Stimulated activated effector memory CD8-positive, alpha-beta T cell treated with anti-CD3 and anti-CD28 coated beads, Interleukin-12 subunit alpha, Interleukin-12 subunit beta, amount 100 ng/mL, for 72 hours (primary cell): ENCODE results near the gene DDR2.
"Not testable (repeated sequence)": the region's sequence is repeated elsewhere in the genome, so short reads cannot be mapped to it uniquely, and the experiment has no call there.

Source experiments
- ATAC-seq: fragments of 150-1000 bp; cut with Tn5 transposase; 2 replicates; pipeline ENCODE4 v1.10.0; 2021
- DNase-seq, 2 donors: peaks; one replicate each; pipeline ENCODE4 v3.0.0; 2021 to 2022; ENCODE audit warnings: low spot score in 2 of 2
- H3K27ac Mint-ChIP-seq: one replicate; pipeline ENCODE4 v1.8.0; 2022; ENCODE audit warnings: mild to moderate bottlenecking, mixed read lengths
- H3K36me3 Mint-ChIP-seq: one replicate; pipeline ENCODE4 v1.8.0; 2022; ENCODE audit warnings: mild to moderate bottlenecking, mixed read lengths
- H3K4me1 Mint-ChIP-seq: one replicate; pipeline ENCODE4 v1.8.0; 2022; ENCODE audit warnings: mixed read lengths
- H3K4me3 Mint-ChIP-seq: one replicate; pipeline ENCODE4 v1.8.0; 2022; ENCODE audit warnings: mild to moderate bottlenecking, mixed read lengths
- H3K9me3 Mint-ChIP-seq: one replicate; pipeline ENCODE4 v1.8.0; 2022; ENCODE audit warnings: mixed read lengths

DDR2 gene

DNA sequence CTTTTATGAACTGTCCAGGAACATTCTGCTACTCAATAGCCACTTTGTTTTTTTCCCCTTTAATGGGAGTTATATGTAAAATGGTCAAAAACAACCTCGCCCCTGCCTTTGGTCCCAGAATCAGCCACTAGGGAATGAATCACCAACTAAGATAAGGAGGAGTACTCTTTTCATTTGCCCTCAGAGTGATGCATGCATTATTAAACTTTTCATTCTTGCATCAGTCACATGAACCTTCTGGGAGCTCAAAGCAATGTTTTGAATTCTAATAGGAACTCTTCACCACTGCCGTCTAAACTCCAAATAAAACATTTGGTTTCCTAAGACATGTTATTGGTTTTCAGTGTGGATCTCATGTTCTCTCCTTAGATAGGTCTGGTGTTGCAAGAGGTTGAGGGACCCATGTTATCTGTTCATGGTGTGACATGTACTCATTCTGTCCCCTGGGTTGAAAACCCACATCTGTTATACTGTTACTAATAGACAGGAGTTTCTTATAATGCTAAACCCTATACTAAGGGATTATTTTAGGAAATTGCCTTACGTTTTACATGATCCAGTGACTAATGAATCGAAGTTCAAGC lies 140.4 kb downstream of the DDR2 start:
- ATAC-seq: no peak
- H3K4me3 Mint-ChIP-seq: no peak overlapping the region
- DNase-seq: no peak
- H3K36me3 Mint-ChIP-seq: no peaks in the 10 kb centered on the region
- H3K9me3 Mint-ChIP-seq: no peaks in the 10 kb centered on the region
- H3K27ac Mint-ChIP-seq: no peak overlapping the region
- no peaks in the 10 kb centered on the region for H3K4me1 Mint-ChIP-seq

DNA sequence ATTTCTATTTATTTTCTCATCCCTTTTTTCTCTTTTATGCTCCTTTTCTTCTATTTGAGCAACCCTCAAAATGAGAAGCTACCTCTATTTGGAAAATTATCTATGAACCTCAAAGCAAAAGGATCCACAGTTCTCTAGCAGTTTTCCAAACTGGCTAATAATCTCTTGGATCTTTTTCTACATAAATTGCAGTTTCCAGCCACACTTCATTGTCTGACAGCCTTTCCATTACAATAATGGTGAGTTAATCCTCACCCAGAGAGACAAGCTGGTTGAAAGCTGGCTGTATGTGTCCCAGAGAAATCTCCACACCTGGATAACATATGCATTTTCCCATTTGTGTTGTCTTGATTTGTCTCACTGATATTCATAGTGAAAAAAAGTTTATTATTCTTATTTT lies 141.7 kb downstream of the DDR2 start:
- Mint-ChIP-seq H3K4me3 (no peak overlapping the region), H3K9me3 (no peaks in the 10 kb centered on the region), H3K4me1 (no peaks in the 10 kb centered on the region), H3K36me3 (no peaks in the 10 kb centered on the region), H3K27ac (no peak overlapping the region)
- DNase-seq: no peak
- no peak for ATAC-seq

- H3K4me3 Mint-ChIP-seq: no peak overlapping the region
- DNase-seq (no peak), ATAC-seq (no peak)
- H3K36me3 Mint-ChIP-seq: no peaks in the 10 kb centered on the region
- H3K9me3 Mint-ChIP-seq: no peaks in the 10 kb centered on the region
- H3K4me1 Mint-ChIP-seq: no peaks in the 10 kb centered on the region
- no peak overlapping the region for H3K27ac Mint-ChIP-seq
Observed at GRCh38 chr1:162779043-162779442, 146.8 kb downstream of the DDR2 start.

DNA sequence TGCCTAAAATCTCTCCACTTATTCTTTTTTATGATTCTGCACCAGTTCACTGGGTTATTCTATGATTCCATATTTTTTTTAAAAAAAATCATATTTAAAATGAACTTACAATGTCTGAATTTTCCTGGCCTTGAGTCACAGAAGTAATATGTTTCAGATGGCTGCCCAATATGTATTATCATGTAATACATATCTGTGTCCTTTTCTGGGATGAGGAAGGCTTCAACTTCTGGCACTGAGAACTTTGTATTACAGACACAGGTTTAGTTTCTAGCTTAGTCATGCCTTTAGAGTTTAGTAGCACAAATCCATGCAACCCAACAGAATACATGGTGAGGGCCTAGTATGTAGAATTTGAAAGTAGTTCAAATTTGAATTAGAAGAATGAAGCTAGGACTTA lies 150.4 kb downstream of the DDR2 start:
- Mint-ChIP-seq H3K9me3 (no peaks in the 10 kb centered on the region), H3K36me3 (no peaks in the 10 kb centered on the region), H3K27ac (no peak overlapping the region), H3K4me1 (no peaks in the 10 kb centered on the region), H3K4me3 (no peak overlapping the region)
- ATAC-seq (no peak), DNase-seq (no peak)

GRCh38 chr1:162784926-162785325 lies 152.7 kb downstream of the DDR2 start:
- not testable (repeated sequence) for H3K27ac Mint-ChIP-seq, DNase-seq, H3K4me1 Mint-ChIP-seq, H3K36me3 Mint-ChIP-seq, ATAC-seq, H3K9me3 Mint-ChIP-seq, H3K4me3 Mint-ChIP-seq

DNA sequence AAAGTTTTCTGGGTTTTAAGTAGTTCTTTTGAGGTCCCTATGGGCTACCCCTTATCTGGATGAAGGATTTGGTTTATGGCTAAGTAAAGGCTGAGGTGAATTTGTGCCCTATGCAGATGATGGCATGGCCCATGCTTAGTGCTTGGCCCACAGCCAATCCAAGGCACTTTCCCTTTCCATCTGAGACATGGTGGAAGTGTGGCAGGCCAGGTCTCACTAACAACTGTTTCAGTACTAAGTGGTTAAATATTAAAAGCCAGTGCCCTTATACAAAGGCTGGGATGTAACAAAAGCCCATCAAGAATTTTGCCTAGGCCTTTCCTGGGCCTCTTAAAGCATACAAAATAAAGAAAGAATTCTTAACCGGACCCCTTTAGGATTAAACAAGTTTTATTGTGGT lies 156.5 kb downstream of the DDR2 start:
- DNase-seq, H3K27ac Mint-ChIP-seq, ATAC-seq, H3K9me3 Mint-ChIP-seq, H3K4me3 Mint-ChIP-seq, H3K4me1 Mint-ChIP-seq: not testable (repeated sequence)
- H3K36me3 Mint-ChIP-seq: peaks cover 17% of the 10 kb centered on the region

GRCh38 chr1:162790303-162790984 lies 158.2 kb downstream of the DDR2 start, which contains the start of gene HSD17B7:
HSD17B7 (plus strand) TSS chr1:162790702; CDS start chr1:162790801, 99 bp downstream.
- not testable (repeated sequence) for H3K4me1 Mint-ChIP-seq, H3K9me3 Mint-ChIP-seq
- Mint-ChIP-seq H3K27ac (peak within 1 kb of the TSS; percentile 88), H3K36me3 (peaks cover 30% of the 10 kb centered on the region), H3K4me3 (peak within 1 kb of the TSS; percentile 78)
- DNase-seq (peak; percentile 50 to 82), ATAC-seq (peak; percentile 99)

GRCh38 chr1:162790985-162791357 lies 158.7 kb downstream of the DDR2 start:
- not testable (repeated sequence) for H3K9me3 Mint-ChIP-seq, DNase-seq, ATAC-seq, H3K4me1 Mint-ChIP-seq
- Mint-ChIP-seq H3K36me3 (peaks cover 35% of the 10 kb centered on the region), H3K27ac (peak overlapping the region; percentile 88), H3K4me3 (peak overlapping the region; percentile 78)

DNA sequence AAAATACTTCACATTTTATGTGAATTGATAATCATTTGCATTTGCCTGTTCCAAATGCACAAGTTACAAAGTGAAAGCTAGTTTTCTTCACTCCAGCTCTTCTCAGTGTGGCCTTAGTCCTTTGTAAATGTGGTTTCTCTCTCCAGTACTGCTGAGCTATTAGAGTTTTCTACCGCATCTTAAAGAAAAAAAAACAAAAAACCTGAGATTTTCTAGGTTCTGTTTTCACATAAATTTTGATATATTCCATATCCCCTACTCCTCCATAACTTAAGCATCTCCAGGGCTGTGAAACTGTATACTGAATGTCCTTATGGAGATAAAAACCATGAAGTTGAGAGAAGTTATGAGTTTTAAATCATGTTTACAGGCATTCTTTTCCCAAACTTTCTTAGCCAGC lies 162.0 kb downstream of the DDR2 start:
- not testable (repeated sequence) for H3K4me1 Mint-ChIP-seq, ATAC-seq, H3K4me3 Mint-ChIP-seq, H3K27ac Mint-ChIP-seq, H3K9me3 Mint-ChIP-seq, DNase-seq
- peaks cover 68% of the 10 kb centered on the region for H3K36me3 Mint-ChIP-seq

DNA sequence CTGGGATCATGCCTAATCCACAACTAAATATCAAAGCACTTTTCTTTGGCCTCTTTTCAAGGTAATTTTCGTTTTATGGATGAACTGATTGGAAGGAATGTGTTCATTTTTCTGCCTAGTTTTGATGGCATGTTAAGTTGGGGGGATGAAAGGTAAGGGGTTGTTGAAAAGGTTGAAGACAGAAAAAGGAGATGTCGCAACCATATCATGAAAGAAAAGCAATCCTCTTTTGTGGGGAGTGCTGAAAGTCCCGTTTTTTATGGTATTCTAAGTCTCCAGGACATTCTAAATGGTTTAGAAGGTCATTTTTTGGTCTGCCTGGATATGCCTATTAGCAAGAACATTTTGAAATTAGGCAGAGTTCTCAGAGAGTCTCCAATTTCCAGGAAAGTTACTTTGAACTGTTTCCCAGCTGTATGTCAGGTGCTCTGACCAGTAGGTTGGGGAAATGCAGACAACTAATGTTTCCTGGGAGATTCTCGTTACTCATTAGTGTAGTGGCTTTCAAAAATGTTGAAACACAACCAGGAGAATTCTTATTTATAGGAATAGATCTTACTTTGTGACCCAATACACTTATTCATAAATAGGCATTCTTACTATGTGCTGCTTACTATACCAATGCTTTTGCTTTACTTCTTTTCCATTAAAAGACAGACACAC lies 164.5 kb downstream of the DDR2 start:
- H3K9me3 Mint-ChIP-seq, ATAC-seq, H3K4me3 Mint-ChIP-seq: not testable (repeated sequence)

DNA sequence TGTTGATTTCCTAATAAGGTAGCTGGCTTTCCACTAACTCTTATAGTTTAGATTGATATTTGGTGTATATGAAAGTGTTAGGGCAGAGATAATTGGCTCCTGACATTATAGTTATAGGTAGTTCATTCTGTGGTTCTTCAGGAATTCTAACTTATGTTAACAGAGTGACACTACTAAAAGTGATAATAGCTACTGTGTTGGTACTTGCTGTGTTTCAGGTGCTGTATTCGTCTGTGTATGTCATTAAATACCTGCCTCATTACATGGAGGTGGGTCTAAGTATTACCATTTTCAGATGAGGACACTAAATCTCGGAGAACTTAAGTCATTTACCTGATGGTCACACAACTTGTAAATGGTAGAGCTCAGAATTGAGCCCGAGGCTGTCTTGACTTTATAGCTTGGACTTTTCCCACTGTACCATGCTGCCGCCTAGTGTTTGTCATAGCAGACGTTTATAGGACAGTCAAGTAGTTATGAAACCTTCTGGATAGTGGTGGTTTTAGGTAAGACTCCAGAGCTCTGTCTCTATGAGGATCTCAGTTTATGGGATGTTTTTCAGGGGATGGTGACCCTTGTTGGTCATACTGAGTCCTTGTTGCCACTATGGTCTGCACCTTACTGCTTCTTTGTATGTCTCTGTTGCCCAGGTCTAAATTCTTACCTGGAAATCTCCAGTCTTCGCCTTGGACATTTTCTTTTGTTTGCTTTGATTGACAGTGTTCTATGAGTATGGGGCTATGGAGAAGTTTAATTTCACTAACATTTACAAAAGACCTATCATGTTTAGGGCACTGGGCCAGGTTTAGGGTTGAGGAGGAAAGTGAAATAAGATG lies 167.9 kb downstream of the DDR2 start:
- not testable (repeated sequence) for H3K4me3 Mint-ChIP-seq, DNase-seq, H3K27ac Mint-ChIP-seq, H3K9me3 Mint-ChIP-seq, H3K4me1 Mint-ChIP-seq, ATAC-seq
- peaks cover 87% of the 10 kb centered on the region for H3K36me3 Mint-ChIP-seq

More for the DNA sequence above, 164.5 kb downstream of the DDR2 start:
- not testable (repeated sequence) for DNase-seq, H3K4me1 Mint-ChIP-seq, H3K27ac Mint-ChIP-seq
- peaks cover 93% of the 10 kb centered on the region for H3K36me3 Mint-ChIP-seq

- not testable (repeated sequence) for H3K27ac Mint-ChIP-seq, H3K4me3 Mint-ChIP-seq, H3K9me3 Mint-ChIP-seq, ATAC-seq, DNase-seq
- Mint-ChIP-seq H3K36me3 (peaks cover 66% of the 10 kb centered on the region), H3K4me1 (peaks cover 10% of the 10 kb centered on the region)
Observed at GRCh38 chr1:162807503-162807902, 175.2 kb downstream of the DDR2 start.

DNA sequence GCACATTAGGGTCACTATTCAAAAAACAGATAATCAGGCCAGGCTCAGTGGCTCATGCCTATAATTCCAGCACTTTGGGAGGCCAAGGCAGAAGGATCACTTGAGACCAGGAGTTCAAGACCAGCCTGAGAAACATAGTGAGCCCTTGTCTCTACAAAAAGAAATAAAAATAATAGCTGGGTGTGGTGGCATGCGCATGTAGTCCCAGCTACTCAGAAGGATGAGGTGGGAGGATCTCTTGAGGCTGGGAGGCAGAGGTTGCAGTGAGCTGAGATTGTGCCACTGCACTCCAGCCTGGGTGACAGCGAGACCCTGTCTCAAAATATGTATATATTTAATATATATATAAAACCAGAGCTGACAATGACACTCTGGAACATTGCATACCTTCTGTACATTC lies 180.1 kb downstream of the DDR2 start:
- not testable (repeated sequence) for H3K4me3 Mint-ChIP-seq, ATAC-seq, H3K9me3 Mint-ChIP-seq, DNase-seq, H3K27ac Mint-ChIP-seq
- H3K4me1 Mint-ChIP-seq: peaks cover 10% of the 10 kb centered on the region
- peaks cover 28% of the 10 kb centered on the region for H3K36me3 Mint-ChIP-seq

DNA sequence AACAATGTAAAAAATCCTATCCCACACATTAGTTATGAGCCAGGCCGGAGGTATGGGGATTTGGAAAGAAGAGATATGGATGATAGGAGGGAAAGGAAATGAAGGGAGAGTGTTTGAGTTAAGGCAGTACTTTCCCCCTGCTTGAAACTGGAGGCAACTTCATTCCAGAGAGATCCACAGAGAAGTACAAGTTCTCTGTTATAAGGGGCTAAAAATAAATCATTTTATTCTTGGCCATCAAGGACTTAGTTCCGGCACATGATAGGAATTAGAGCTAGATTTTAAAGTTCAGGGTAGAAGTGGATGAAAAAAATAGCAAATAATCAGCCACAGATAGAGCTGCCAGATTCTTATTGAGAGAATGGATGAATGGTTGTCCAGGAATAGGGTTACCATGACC lies 185.9 kb downstream of the DDR2 start:
- ATAC-seq, H3K36me3 Mint-ChIP-seq, H3K27ac Mint-ChIP-seq, DNase-seq, H3K9me3 Mint-ChIP-seq, H3K4me3 Mint-ChIP-seq: not testable (repeated sequence)
- H3K4me1 Mint-ChIP-seq: peaks cover 15% of the 10 kb centered on the region

DNA sequence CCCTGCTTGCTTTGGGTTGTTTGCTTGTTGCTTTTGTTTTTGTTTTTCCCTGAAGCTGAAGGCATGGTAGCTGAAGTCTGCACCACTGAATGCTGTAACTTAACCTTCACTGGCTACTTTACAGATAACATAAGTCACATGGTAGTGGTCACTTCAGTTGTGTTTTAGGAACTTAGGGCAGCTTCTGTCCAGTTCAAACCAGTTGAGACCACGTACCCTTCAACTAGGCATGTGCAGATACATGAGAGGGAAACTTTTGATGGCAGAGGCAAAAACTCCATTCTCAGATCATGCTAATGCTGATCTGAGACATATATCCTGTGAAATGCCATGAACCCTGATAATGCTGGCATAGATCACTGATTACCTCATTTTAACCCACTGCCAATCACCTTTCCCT lies 186.4 kb downstream of the DDR2 start:
- H3K9me3 Mint-ChIP-seq, H3K27ac Mint-ChIP-seq, H3K36me3 Mint-ChIP-seq, DNase-seq, ATAC-seq, H3K4me3 Mint-ChIP-seq: not testable (repeated sequence)
- H3K4me1 Mint-ChIP-seq: peaks cover 20% of the 10 kb centered on the region
